HG02885 (cell line): Measurements from ENCODE around the gene BRI3.

ENCODE experiments used
- ATAC-seq: cut with Tn5 transposase; IDR thresholded peaks from one replicate; pipeline ENCODE4 v1.9.1; 2021; ENCODE audit warnings: mild to moderate bottlenecking; ENCODE audit not compliant: unreplicated experiment, poor library complexity

BRI3 gene

DNA sequence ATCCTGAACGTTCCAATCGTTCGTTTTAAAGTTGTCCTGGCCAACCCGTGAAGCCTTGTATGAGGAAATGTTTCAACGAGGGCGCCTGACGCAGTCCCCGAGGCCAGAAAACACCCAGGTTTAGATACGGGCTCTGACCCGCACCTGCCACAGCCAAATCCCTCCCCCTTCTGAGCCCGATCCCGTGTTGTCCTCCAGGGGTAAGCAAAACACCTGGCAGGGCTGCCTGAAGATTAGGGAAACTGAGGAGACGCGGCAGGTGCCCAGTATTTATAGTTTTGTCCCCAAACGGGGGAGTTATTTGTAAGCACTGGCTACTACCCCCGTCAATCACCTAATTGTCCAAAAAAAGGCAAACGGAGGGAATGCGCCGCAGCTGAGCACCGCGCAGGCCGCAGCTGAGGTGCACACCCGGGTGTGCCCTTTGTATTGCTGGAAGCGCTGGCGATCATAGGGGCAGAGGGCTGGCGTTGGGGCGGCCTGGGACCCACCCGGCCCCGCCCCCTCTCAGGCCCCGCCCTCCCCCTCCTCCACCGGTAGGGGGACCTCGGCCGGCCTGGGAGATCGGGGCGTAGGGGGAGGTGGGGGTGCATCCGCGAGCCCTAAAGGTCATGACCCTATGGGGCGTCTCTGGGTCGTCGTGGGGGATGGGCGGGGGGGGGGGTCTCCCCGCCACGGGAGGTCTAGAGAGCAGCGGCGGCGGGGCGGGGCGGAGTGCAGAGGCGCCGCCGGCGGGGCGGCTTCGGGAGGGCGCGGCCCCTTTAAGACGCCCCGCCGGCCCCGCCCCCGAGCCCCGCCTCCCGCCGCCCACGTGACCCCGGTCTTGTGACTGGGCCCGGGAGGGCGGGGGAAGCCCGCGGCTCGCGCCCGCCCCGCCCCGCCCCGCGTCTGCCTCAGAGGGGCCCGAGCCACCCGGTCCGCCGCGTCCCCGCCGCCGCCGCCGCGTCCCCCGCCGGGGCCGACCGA is at the start of gene BRI3:
TSS of gene BRI3 (plus strand) at position 896 of the 966 bp plus-strand sequence. CDS start 110 bp downstream, outside the sequence.
- peak; percentile 76 for ATAC-seq

DNA sequence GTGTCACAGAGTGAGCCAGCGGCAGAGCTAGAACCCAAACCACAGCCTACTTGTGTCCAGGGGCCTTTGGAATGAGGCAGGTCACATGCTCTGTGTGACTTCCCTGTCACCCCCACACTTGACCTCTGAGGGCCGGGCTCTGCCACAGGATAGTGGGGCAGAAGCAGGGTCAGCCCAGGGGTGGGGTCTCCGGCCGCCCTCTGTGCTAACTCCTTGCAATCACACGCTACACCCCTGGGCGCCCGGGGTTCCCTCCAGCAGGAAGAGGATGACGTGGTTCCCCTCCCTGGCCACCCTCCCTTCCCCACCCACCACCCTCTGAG is 49.3 kb upstream of the BRI3 start:
- ATAC-seq = no peak

DNA sequence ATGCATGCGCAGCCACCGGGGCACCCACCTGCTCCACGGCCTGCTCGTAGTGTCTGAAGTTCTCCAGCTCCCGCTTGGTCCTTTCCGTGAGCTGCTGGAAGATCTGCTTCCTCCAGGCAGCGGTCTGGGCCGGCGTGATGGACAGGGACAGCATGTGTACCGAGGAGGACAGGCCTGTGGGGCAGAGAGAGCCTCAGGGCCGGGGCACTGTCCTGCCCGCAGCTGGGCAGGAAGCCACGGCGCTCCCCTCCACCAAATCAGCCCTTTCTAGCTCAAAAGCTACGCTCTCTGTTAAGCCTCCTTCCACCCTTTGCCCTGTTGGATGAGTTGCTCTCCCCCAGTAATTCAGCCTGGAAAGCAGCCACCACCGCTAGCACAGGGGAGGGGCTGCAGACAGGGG is 48.7 kb upstream of the BRI3 start:
- no peak for ATAC-seq

- ATAC-seq = no peak
Measured at GRCh38 chr7:98233219-98234070, 48.0 kb upstream of the BRI3 start.

- ATAC-seq = no peak
Measured at GRCh38 chr7:98234429-98235147, 46.9 kb upstream of the BRI3 start.

DNA sequence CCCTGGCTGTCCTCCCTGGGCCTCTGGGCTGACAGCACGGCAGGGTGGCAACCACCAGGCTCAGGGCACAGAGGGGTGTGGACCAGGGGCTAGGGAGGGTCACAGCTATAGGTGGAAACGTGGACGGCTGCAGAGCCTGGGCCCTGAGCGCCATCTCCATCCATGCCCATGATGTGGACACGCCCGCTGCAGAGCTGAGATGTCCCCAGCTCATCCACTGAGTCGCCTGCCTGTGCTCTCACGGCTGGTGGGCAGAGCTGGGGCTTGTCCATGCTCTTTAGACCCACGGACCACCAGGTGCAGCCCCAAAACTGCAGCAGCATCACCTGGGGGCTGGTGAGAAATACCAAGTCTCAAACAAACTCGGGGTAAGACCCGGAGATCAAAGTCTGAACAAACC is 45.6 kb upstream of the BRI3 start:
- ATAC-seq = no peak

DNA sequence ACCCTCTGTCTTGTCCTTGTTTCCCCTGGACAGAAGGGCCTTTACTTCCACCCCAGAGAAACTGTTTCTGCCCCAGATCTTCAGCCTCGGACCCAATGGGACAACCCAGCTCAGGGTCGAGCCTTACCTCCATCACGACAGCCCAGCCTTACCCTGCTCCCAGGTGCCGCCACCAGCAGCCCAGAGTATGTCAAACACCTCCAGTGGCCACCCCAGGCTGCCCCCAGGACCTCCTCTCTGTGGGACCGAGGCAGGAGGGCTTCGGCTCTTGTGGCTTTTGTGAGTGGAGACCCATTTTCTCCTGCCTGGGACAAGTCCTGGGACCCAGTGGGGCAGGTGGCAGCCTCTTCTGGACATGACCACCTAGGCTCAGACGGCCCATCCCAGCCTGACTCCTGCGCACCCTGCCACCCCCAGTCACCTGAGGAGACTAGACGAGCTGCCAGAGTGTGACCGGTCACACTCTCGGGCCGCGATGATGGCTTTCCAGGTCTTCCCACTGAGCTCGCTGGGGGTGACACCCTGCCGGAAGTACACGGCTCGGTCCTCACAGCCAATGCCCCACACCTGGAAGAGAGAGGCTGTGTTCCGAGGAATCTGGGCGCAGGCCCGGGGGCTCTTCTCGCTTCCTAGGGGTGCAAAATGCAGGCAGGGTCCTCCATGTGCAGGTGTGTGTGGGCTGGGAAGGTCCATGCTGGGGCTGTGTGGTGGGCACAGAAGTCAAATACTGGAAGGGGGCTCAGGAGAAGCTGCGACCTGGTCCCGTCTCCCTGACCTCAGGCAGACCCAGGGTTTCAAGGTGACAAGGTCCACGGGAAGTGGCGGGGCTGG is 44.9 kb upstream of the BRI3 start:
- ATAC-seq = no peak

DNA sequence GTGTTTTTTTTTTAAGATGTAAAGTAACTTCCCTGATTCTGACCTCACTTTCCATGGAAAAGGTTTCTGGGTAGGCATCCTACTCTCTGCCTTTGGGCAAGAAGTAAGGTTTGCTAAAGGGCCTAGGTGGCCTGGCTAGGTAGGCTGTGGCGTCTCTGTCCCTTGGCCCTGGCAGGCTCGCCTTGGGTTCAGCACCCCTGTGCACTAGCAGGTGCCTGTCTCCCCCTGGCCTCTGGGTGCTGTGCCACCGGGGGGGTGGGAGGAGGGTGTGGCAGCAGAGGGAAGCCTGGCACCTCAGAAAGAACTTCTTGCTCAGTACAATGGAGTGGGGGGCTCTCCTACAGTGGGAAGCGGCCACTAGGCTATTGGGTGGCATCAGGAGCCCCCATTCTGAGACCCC is 43.4 kb upstream of the BRI3 start:
- no peak for ATAC-seq

DNA sequence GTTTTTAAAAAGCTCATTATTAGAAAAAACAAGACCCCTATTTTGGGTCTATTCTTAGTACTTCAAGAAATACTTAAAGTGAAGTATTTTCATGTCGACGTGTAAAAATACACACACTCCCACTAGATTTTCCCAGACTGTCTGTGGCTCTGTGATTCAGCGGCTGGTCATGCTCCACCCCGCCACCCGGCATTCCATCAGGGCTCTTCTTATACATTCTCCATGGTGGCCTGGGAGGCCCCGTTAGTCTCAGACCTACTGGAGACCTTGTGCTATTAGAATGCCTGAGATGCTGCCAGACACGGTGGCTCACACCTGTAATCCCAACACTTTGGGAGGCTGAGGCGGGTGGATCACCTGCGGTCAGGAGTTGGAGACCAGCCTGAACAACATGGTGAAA is 42.5 kb upstream of the BRI3 start:
- ATAC-seq = no peak

GRCh38 chr7:98240961-98241673 is 40.4 kb upstream of the BRI3 start:
- peak; percentile 57 for ATAC-seq

- ATAC-seq = no peak
Measured at GRCh38 chr7:98241674-98242241, 39.7 kb upstream of the BRI3 start.

DNA sequence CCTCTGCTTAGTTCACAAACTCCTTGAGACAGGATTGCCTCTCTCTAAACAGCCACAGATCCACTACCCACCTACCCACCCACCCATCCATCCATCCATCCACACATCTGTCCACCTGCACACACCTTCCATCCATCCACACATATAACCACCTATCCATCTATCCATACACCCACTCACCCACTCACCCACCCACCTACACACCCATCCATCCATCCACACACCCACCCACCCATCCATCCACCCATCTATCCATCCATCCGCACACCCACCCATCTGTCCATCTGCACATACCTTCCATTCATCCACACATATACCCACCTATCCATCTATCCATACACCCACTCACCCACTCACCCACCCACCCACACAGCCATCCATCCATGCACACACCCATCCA is 39.1 kb upstream of the BRI3 start:
- ATAC-seq = no peak

- no peak for ATAC-seq
Measured at GRCh38 chr7:98242934-98243333, 38.6 kb upstream of the BRI3 start.

DNA sequence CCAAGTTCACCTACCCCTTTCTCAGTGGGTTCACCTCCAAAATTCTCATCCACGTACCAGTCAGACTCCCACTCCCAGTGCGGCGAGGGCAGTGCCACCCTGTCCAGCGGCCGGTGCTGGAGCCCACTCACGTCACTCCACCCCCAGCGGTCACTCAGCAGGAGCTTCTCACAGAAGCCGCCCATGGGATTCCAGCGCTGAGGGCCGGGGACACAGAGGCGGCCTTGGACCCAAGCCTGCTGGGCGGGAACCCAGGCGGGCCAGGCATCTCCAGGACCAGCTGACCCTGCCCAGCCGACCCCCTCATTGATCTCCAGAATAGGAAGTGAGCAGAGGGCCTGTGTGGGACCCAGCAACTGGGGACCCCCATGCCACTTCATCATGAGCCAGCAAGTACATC is 36.6 kb upstream of the BRI3 start:
- ATAC-seq = no peak

- no peak for ATAC-seq
Measured at GRCh38 chr7:98248156-98248555, 33.3 kb upstream of the BRI3 start.

- ATAC-seq = no peak
Measured at GRCh38 chr7:98249106-98249505, 32.4 kb upstream of the BRI3 start.

DNA sequence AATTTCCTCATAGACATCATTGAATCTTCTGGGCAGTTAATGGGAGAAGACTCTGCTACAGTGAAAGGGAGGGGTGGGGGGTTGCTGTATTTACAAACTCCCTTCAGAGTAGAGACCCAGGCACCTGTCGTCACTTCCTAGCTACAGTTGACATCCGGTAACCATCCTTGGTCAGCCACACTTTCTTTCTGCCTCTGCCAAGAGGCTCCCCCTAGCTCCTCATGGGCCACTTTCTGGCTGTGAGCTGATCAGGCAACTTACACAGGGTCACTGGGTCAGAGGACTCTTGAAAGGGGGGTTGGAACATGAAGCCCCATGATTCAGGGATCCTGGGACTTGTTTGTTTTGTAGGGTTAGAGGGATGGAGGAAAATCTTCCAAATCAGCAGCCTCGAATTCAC is 30.7 kb upstream of the BRI3 start:
- ATAC-seq = no peak

DNA sequence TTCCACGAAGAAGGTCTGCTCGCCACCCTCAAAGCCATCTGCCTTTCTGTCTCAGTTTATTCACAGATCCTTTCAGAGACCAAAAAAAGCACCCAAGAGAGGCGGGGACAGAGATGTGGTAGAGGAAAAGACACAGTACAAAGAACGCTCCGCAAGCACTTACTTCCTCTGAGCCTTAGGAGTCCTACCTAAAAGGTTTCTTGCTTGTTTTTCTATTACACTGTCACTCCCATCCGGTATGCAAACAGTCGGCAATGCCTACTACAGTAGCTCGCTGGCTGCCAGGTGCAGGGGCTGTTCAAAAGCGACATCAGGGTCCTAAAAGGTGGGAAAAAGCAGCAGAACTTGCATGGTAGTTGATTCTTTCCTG is 30.3 kb upstream of the BRI3 start:
- peak; percentile 23 for ATAC-seq
